GM21619 (cell line): ENCODE results near the gene CACNA1A.
"Not testable (repeated sequence)": the region's sequence is repeated elsewhere in the genome, so short reads cannot be mapped to it uniquely, and the experiment has no call there.

Experiments
- ATAC-seq: cut with Tn5 transposase; IDR thresholded peaks from one replicate; pipeline ENCODE4 v1.9.1; 2021; ENCODE audit not compliant: unreplicated experiment

CACNA1A gene

GRCh38 chr19:13506471-13506820 lies at the start of gene CACNA1A:
Gene CACNA1A, minus strand, starts transcription at chr19:13506479. Its CDS starts 255 bp downstream, at chr19:13506224.
- ATAC-seq, result no peak

GRCh38 chr19:13554506-13555240 lies 48.4 kb upstream of the CACNA1A start:
- no peak for ATAC-seq

GRCh38 chr19:13553880-13554400 lies 47.7 kb upstream of the CACNA1A start:
- ATAC-seq, result no peak

GRCh38 chr19:13548131-13548530 lies 41.9 kb upstream of the CACNA1A start:
- ATAC-seq, result no peak

- ATAC-seq, result no peak
Measured at GRCh38 chr19:13547102-13547501, 40.8 kb upstream of the CACNA1A start.

GRCh38 chr19:13544423-13544822 lies 38.1 kb upstream of the CACNA1A start:
- ATAC-seq, result no peak

GRCh38 chr19:13541554-13541953 lies 35.3 kb upstream of the CACNA1A start:
- ATAC-seq, result no peak

GRCh38 chr19:13539332-13539731 lies 33.1 kb upstream of the CACNA1A start:
- ATAC-seq, result no peak

- no peak for ATAC-seq
Measured at GRCh38 chr19:13538601-13539253, 32.4 kb upstream of the CACNA1A start.

- ATAC-seq, result no peak
Measured at GRCh38 chr19:13537454-13537853, 31.2 kb upstream of the CACNA1A start.

GRCh38 chr19:13530720-13531119 lies 24.4 kb upstream of the CACNA1A start:
- no peak for ATAC-seq

GRCh38 chr19:13529721-13530120 lies 23.4 kb upstream of the CACNA1A start:
- ATAC-seq, result not testable (repeated sequence)

GRCh38 chr19:13526552-13526951 lies 20.3 kb upstream of the CACNA1A start:
- no peak for ATAC-seq

- no peak for ATAC-seq
Measured at GRCh38 chr19:13521066-13521465, 14.8 kb upstream of the CACNA1A start.

- ATAC-seq, result no peak
Measured at GRCh38 chr19:13511947-13512346, 5.7 kb upstream of the CACNA1A start.

- no peak for ATAC-seq
Measured at GRCh38 chr19:13507053-13507611, 853 bp upstream of the CACNA1A start.

- ATAC-seq, result no peak
Measured at GRCh38 chr19:13505761-13506470, 363 bp downstream of the CACNA1A start.

- no peak for ATAC-seq
Measured at GRCh38 chr19:13505164-13505695, 1.0 kb downstream of the CACNA1A start.

GRCh38 chr19:13503570-13504235 lies 2.6 kb downstream of the CACNA1A start:
- ATAC-seq, result no peak

- ATAC-seq, result no peak
Measured at GRCh38 chr19:13502231-13502630, 4.0 kb downstream of the CACNA1A start.

- ATAC-seq, result no peak
Measured at GRCh38 chr19:13499692-13500091, 6.6 kb downstream of the CACNA1A start.
